IMR-90 (cell line): ENCODE data around the gene SDCCAG8. TPM values are rescaled to one million over a fixed set of nuclear protein-coding genes. Genes with fewer than 3 reads are reported as not detected.
A peak's percentile ranks its signal among the peaks of the same experiment; 100 is the strongest.

Experiments used
- ATAC-seq: fragments of 200-7000 bp; cut with Tn5 transposase; 2 replicates; pipeline ENCODE4 v1.9.1; 2020; ENCODE audit warnings: low read depth, mild to moderate bottlenecking, moderate library complexity
- BruUV-seq: library from RNA; stranded (reverse); fragments of 400-500 nt; replicated peaks from 2 replicates; lab custom pipeline; 2021; lab: Mats Ljungman, UMichigan
- CTCF ChIA-PET: fragments of 300-600 bp; formaldehyde crosslinking; extraction: SDS; loops from one replicate; lab custom pipeline; 2021; ENCODE audit warnings: antibody characterized with exemption; lab: Yijun Ruan, JAX
- POLR2A ChIA-PET: fragments of 300-600 bp; sonication (Branson Sonifier 250); formaldehyde crosslinking; loops from one replicate; lab custom pipeline; 2022; ENCODE audit warnings: antibody characterized with exemption; ENCODE audit not compliant: unreplicated experiment; lab: Charles Lee
- DNase-seq: peaks from one replicate; pipeline ENCODE4 v3.0.0; 2013
- H2AFZ ChIP-seq: replicated peaks from 2 replicates; pipeline ENCODE3; 2013; ENCODE audit warnings: low read length, mild to moderate bottlenecking; ENCODE audit not compliant: poor library complexity
- H2AK5ac ChIP-seq: 2 replicates; pipeline ENCODE4 v1.6.1; 2013; ENCODE audit warnings: low read depth, low read length, inconsistent platforms
- H2AK9ac ChIP-seq: replicated peaks from 2 replicates; pipeline ENCODE3; 2013; ENCODE audit warnings: mild to moderate bottlenecking, low read depth, low read length, moderate library complexity; ENCODE audit not compliant: poor library complexity
- H2BK120ac ChIP-seq: 2 replicates; pipeline ENCODE4 v1.6.1; 2013; ENCODE audit warnings: low read depth, low read length, inconsistent platforms
- H2BK15ac ChIP-seq: 3 replicates; pipeline ENCODE4 v1.6.1; 2013; ENCODE audit warnings: low read depth, low read length, inconsistent platforms
- H2BK20ac ChIP-seq: 2 replicates; pipeline ENCODE4 v1.6.1; 2013; ENCODE audit warnings: low read depth, mild to moderate bottlenecking, inconsistent platforms, low read length, moderate library complexity
- H2BK5ac ChIP-seq: 2 replicates; pipeline ENCODE4 v1.6.1; 2013; ENCODE audit warnings: mild to moderate bottlenecking, low read depth, low read length, inconsistent platforms; ENCODE audit not compliant: poor library complexity, severe bottlenecking
- H3K14ac ChIP-seq: replicated peaks from 2 replicates; pipeline ENCODE4 v1.6.1; 2013; ENCODE audit warnings: low read depth, low read length, inconsistent platforms
- H3K18ac ChIP-seq: 2 replicates; pipeline ENCODE4 v1.6.1; 2013; ENCODE audit warnings: low read depth, low read length, control low read depth
- H3K23ac ChIP-seq: 2 replicates; pipeline ENCODE4 v1.6.1; 2013; ENCODE audit warnings: low read depth, low read length, inconsistent platforms
- H3K27ac ChIP-seq: 2 replicates; pipeline ENCODE4 v1.5.1; 2013; ENCODE audit warnings: mild to moderate bottlenecking, control low read depth, low read length; ENCODE audit not compliant: insufficient read depth
- H3K27me3 ChIP-seq: 2 replicates; pipeline ENCODE4 v1.6.1; 2013; ENCODE audit warnings: low read length; ENCODE audit not compliant: control insufficient read depth, insufficient read depth
- H3K36me3 ChIP-seq: 2 replicates; pipeline ENCODE4 v1.6.1; 2013; ENCODE audit warnings: low read length, mixed read lengths; ENCODE audit not compliant: control insufficient read depth, insufficient read depth
- H3K4ac ChIP-seq: 2 replicates; pipeline ENCODE4 v1.6.1; 2013; ENCODE audit warnings: low read depth, low read length, inconsistent platforms
- H3K4me1 ChIP-seq: 2 replicates; pipeline ENCODE4 v1.6.1; 2013; ENCODE audit warnings: low read length, mixed read lengths; ENCODE audit not compliant: control insufficient read depth, insufficient read depth
- H3K4me2 ChIP-seq: 2 replicates; pipeline ENCODE4 v1.6.1; 2013; ENCODE audit warnings: low read depth, mild to moderate bottlenecking, control low read depth, low read length, moderate library complexity
- H3K4me3 ChIP-seq: 2 replicates; pipeline ENCODE4 v1.5.1; 2013; ENCODE audit warnings: low read depth, mild to moderate bottlenecking, control low read depth, low read length, moderate library complexity; ENCODE audit not compliant: insufficient read depth
- H3K56ac ChIP-seq: 2 replicates; pipeline ENCODE4 v1.6.1; 2013; ENCODE audit warnings: low read length, inconsistent platforms; ENCODE audit not compliant: insufficient read depth; ENCODE audit errors: extremely low read depth
- H3K79me1 ChIP-seq, 2 experiments: 2 replicates each; pipeline ENCODE4 v1.6.1; 2013; ENCODE audit warnings: low read length in 2 of 2, inconsistent platforms in 1 of 2, low read depth in 1 of 2
- H3K9ac ChIP-seq: 2 replicates; pipeline ENCODE4 v1.6.1; 2013; ENCODE audit warnings: low read depth, low read length, control low read depth
- H3K9me1 ChIP-seq: 2 replicates; pipeline ENCODE4 v1.6.1; 2013; ENCODE audit warnings: low read length, inconsistent platforms; ENCODE audit not compliant: insufficient read depth
- H3K9me3 ChIP-seq: 2 replicates; pipeline ENCODE4 v1.6.1; 2013; ENCODE audit warnings: low read length; ENCODE audit not compliant: control insufficient read depth, insufficient read depth
- H4K20me1 ChIP-seq: 2 replicates; pipeline ENCODE4 v1.6.1; 2013; ENCODE audit warnings: low read length, inconsistent platforms; ENCODE audit not compliant: insufficient read depth
- H4K5ac ChIP-seq: 2 replicates; pipeline ENCODE4 v1.6.1; 2013; ENCODE audit warnings: mild to moderate bottlenecking, low read depth, low read length, control low read depth
- H4K8ac ChIP-seq, 2 experiments: 2 replicates each; pipeline ENCODE4 v1.6.1; 2013; ENCODE audit warnings: low read depth in 2 of 2, low read length in 2 of 2, control low read depth in 1 of 2, inconsistent platforms in 1 of 2
- H4K91ac ChIP-seq: 2 replicates; pipeline ENCODE4 v1.6.1; 2013; ENCODE audit warnings: low read depth, low read length, inconsistent platforms; ENCODE audit not compliant: insufficient read depth
- BHLHE40 ChIP-seq: fragments of 150-350 bp; IDR thresholded peaks from 2 replicates; pipeline ENCODE4 v1.6.1; 2016; ENCODE audit warnings: mild to moderate bottlenecking, low read depth, low read length
- CEBPB ChIP-seq: IDR thresholded peaks from 2 replicates; pipeline ENCODE4 v1.6.1; 2012; ENCODE audit warnings: low read depth, low read length, improper control_type of control experiment
- FOS ChIP-seq: fragments of 150-350 bp; IDR thresholded peaks from 2 replicates; pipeline ENCODE4 v1.6.1; 2016; ENCODE audit warnings: low read depth, low read length
- MAFK ChIP-seq: IDR thresholded peaks from 2 replicates; pipeline ENCODE4 v1.6.1; 2012; ENCODE audit warnings: low read depth, low read length, improper control_type of control experiment
- MXI1 ChIP-seq: IDR thresholded peaks from 2 replicates; pipeline ENCODE4 v1.6.1; 2012; ENCODE audit warnings: low read depth, mild to moderate bottlenecking, low read length, moderate library complexity, borderline replicate concordance
- POLR2A ChIP-seq: IDR thresholded peaks from 2 replicates; pipeline ENCODE4 v1.6.1; 2012; ENCODE audit warnings: mild to moderate bottlenecking, low read depth, low read length
- RCOR1 ChIP-seq: IDR thresholded peaks from 2 replicates; pipeline ENCODE4 v1.6.1; 2012; ENCODE audit warnings: mild to moderate bottlenecking, low read length, improper control_type of control experiment; ENCODE audit not compliant: insufficient replicate concordance
- RFX5 ChIP-seq: IDR thresholded peaks from 2 replicates; pipeline ENCODE4 v1.8.0; 2012; ENCODE audit warnings: low read depth, mild to moderate bottlenecking, low read length, moderate library complexity
- WGBS, 2 experiments: methylation state at CpG; one replicate each; pipeline versions ENCODE4 v1.1.5 to v1.1.7; 2013; ENCODE audit warnings: missing lambda C conversion rate in 2 of 2; ENCODE audit not compliant: insufficient read length in 1 of 2; ENCODE audit errors: extremely low coverage in 2 of 2; 5-methylcytosine and 5-hydroxymethylcytosine counted together
- dilution Hi-C: fragments of 300-500 bp; cut with HindIII; formaldehyde crosslinking; loops from one replicate; pipeline ENCODE4 v1.14.3; 2018; ENCODE audit warnings: low sequenced_read_pairs; ENCODE audit not compliant: unreplicated experiment
- in situ Hi-C: fragments of 300-500 bp; cut with MboI; formaldehyde crosslinking; loops from 3 replicates; pipeline ENCODE4 v1.14.3; 2019; ENCODE audit warnings: low sequenced_read_pairs, inconsistent platforms, mixed read lengths
- intact Hi-C: fragments of 100-400 bp; cut with micrococcal nuclease; formaldehyde crosslinking; loops from 2 replicates; pipeline ENCODE4 v1.10.0; 2022
- polyA plus RNA-seq, 3 experiments: library from polyadenylated mRNA; depleted of rRNA; stranded (reverse); fragments of >200 nt; gene quantifications; 2 replicates each; pipeline ENCODE4 v1.2.3, GENCODE V29; 2012; ENCODE audit warnings: low replicate concordance in 1 of 3
- total RNA-seq: library from RNA; depleted of rRNA; stranded (reverse); fragments of >200 nt; gene quantifications from 2 replicates; pipeline ENCODE4 v1.2.3, GENCODE V29; 2012

Gene SDCCAG8
- total and polyA plus RNA-seq, 2 of the 4 experiments (the other 2 are of a cell fraction) = 25.2 to 46.8 TPM

DNA sequence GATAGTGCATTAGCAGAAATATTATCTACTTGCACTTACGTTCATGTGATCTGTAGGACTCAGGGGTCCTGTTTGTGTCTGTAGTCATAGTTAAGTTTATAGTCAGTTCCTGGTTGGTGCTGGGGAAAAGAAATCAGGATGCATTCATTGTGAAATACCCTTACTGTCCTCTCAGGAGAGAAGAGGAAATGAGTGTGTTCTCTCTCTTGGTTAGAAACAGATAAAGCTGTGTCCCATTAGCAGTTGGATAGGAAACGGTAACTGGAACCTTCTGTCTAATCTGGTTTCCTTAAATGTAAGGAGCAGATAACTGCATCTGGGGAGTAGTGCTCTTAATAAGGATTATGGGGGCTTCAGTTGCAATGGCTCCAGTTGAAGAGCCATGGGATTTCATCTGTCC lies 8.9 kb downstream of the SDCCAG8 start:
- Histone ChIP-seq H3K18ac (peak overlapping the region; percentile 61; the same call in 1 of the 2 replicates), H3K4me1 (peaks cover 18% of the 10 kb centered on the region), H3K56ac (no peak overlapping the region), H4K8ac (peak overlapping the region; percentile 1 to 23; a peak in 3 of 4 replicates), H3K27ac (peak overlapping the region; percentile 44; the same call in 1 of the 2 replicates), H3K9ac (no peak overlapping the region; the same call in 1 of the 2 replicates), H2AK5ac (peak overlapping the region; percentile 0; the same call in 1 of the 2 replicates), H3K23ac (peak overlapping the region; percentile 25; the same call in 1 of the 2 replicates), H3K14ac (peak overlapping the region; percentile 6; the same call in 1 of the 2 replicates), H2AK9ac (no peak overlapping the region), H2BK20ac (peak overlapping the region; percentile 45; the same call in 1 of the 2 replicates), H3K27me3 (no peaks in the 10 kb centered on the region), H4K91ac (0 out of 2 replicates have a peak overlapping the region, but pooled peaks have one; percentile 2), H2BK15ac (0 out of 3 replicates have a peak overlapping the region, but pooled peaks have one; percentile 16), H4K5ac (peak overlapping the region; percentile 37; the same call in 1 of the 2 replicates), H3K9me3 (no peaks in the 10 kb centered on the region), H4K20me1 (no peaks in the 10 kb centered on the region), H2AFZ (no peak overlapping the region), H3K4me3 (no peak overlapping the region), H2BK5ac (peak overlapping the region; percentile 68), H3K36me3 (no peaks in the 10 kb centered on the region), H3K4me2 (peak overlapping the region; percentile 44; the same call in 1 of the 2 replicates), H3K4ac (peak overlapping the region; percentile 39; the same call in 1 of the 2 replicates), H3K79me1 (peaks cover 44 to 51% of the 10 kb centered on the region in 2 experiments), H3K9me1 (peaks cover 4% of the 10 kb centered on the region; the same call in 1 of the 2 replicates), H2BK120ac (peak overlapping the region; percentile 17; the same call in 1 of the 2 replicates)
- ChIA-PET CTCF (interaction anchor here (0.6 to 1.0 kb wide), 3 partner anchors 9 to 102 kb away, joined by 3 to 4 read pairs (median 3); partner anchors contain the start of gene CEP170), POLR2A (interaction anchor here (0.9 kb wide), 1 partner anchor 9 kb away, joined by 4 read pairs; the partner anchor contains the start of gene SDCCAG8)
- dilution Hi-C loops (no loop called here), intact Hi-C loops (no loop called here), in situ Hi-C loops (no loop called here)
- ATAC-seq (peak; percentile 46), DNase-seq (peak; percentile 91)
- BruUV-seq = no TSS peak
- WGBS, 2 experiments = no CpG with 5 or more reads among the region's 2 CpGs
- TF ChIP-seq MAFK (no peak), POLR2A (peak; percentile 22; the same call in 1 of the 2 replicates), FOS (no peak), CEBPB (peak; percentile 98), RFX5 (no peak), RCOR1 (no peak), BHLHE40 (0 out of 2 replicates have a peak, but pooled peaks have one; percentile 16), MXI1 (no peak)
